HG03354 (cell line): ENCODE measurements around the gene CKAP4.
A peak's percentile ranks its signal among the peaks of the same experiment; 100 is the strongest.
"Not testable (repeated sequence)": the region's sequence is repeated elsewhere in the genome, so short reads cannot be mapped to it uniquely, and the experiment has no call there.

Experiments used
- ATAC-seq: cut with Tn5 transposase; IDR thresholded peaks from one replicate; pipeline ENCODE4 v1.9.1; 2021; ENCODE audit warnings: mild to moderate bottlenecking; ENCODE audit not compliant: unreplicated experiment, poor library complexity, severe bottlenecking

CKAP4 gene

DNA sequence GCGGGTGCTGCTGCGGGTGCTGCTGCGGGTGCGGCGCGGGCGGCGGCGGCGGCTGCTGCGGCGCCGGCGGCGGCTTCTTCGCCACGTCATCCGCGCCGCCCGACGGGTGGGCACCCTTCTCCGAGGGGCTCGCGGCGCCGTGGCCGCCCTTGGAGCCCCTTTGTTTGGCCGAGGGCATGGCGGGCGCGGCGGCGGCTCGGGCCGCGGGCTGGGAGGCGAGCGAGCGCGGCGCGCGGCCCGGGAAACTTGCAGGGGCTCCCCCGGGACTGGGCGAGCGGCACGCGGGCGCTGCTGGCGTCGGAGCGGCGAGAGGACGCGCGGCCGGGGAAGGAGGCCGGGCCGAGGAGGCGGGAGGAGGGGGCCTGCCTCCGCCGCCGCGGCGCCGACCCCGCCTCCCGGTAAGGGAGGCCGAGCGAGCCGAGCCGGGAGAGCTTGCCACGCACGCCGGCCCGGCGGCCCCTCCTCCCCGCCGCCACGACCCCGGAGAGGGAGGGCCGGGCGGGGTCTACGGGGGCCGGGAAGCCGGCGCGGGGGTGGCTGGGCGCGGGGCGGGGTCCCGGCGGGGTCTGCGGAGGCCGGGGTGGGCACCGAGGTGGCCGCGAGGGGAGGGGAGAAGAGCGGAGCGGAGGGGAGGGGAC lies at the start of gene CKAP4:
TSS of gene CKAP4 (minus strand) at position 347 of the 638 bp plus-strand sequence. CDS start at position 178, 169 bp downstream.
- peak; percentile 53 for ATAC-seq

DNA sequence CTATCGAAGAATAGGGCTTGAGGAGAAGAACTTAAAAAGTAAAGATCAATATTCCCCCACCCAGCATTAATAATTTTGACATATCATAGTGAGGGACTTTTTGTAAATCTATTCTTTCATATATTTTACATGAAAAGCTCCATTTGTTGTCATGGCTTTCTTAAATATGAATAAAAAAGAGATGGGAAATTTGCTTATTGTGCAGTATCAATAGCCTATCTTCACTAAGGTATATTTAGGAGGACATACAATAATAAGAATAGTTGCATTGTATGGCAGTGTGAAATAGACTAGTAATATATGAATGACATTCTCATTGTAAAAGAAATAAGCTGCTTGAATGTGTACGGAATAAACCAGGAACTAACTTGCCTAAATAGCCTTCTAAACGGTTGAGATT lies 49.3 kb upstream of the CKAP4 start:
- no peak for ATAC-seq

DNA sequence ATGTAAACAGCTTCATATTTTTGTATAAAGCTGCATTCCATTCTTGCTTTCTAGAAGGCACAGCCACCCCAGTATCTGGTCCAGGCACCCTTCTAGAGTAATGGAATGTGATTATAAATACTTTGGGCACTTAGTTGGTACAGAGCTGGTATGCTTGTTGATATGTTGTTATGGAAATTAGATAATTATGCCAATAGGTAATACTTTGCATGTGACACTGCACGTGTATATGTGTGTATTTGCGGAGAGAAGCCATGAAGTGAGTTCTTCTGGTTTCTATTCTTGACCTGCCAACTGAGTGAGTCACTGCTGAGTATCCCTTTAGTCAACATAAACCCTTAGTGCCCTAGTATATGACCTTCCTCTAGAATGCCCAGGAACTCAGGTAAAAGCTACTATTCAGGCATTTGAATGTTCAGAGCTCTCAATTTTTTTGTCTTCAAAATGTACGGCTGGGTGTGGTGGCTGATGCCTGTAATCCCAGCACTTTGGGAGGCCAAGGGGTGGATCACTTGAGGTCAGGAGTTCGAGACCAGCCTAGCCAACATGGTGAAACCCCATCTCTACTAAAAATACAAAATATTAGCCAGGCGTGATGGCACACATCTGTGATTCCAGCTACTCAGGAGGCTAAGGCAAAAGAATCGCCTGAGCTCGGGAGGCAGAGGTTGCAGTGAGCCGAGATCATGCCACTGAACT lies 48.5 kb upstream of the CKAP4 start:
- ATAC-seq: no peak

DNA sequence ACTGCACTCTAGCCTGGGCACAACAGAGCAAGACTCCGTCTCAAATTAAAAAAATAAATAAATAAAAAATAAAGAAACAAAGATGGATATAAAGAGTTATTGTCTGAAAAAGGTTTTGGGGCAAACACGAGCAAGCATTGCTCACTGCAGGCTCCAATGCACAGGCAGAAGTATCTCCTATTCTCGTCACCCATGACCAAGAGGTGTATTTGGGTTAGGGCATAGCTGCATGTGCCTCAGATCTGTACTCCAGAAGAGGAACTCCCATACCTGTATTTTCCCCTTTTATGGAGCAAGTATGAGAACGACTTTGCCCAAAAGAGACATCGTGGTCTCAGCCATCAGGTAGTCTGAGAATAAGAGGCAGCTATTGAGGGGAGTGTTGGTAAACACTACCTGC lies 44.5 kb upstream of the CKAP4 start:
- no peak for ATAC-seq

- no peak for ATAC-seq
Observed at GRCh38 chr12:106291342-106291741, 43.5 kb upstream of the CKAP4 start.

GRCh38 chr12:106290666-106291065 lies 42.8 kb upstream of the CKAP4 start:
- ATAC-seq: no peak

DNA sequence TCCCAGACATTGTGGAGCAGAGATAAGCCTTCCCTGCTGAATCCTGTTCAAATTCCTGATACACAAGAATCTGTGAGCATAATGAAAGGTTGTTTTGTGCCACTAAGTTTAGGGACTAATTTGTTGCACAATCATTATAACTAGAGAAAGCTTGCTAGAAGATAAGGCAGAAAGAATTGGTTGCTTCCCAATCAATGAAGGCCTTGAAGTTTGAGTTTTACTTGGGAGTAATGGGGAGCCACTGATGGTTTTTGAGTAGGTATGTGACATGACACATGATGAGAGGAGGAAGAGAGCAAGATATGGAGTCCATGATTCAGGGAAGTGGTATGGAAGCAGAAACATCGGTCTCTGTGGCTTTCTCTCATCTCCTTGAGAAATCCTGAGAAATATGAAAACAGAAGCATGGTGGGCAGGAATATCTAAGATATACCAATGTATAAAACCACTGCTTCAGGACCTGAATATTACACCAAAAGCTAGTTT lies 41.4 kb upstream of the CKAP4 start:
- ATAC-seq: no peak

DNA sequence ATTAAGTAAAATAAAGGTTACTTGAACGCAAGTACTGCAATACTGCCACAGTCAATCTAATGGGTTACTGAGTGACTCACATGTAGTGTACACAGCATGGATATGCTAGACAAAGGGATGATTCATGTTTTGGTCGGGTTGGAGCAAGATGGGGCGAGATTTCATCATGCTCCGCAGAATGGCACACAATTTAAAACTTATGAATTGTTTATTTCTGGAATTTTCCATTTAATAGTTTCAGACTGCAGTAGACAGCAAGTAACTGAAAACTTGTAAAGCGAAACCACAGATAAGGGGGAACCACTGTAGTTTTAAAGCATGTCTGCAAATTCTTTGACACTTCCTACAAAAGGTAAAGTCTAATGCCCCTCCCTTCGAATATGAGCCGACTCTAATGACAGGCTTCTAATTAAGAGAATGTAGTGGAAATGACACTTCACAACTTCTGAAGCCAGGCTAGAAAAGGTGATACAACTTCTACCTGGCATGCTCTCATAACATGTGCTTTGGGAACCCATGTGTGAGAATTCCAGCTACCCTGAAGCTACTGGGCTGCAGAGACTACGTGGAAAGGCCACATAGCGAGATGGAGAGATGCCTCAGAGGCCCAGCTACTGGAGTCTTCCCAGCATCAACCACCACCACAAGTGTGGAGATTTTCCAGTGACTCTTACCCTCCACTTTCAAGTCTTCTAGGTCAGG lies 40.8 kb upstream of the CKAP4 start:
- ATAC-seq: no peak

DNA sequence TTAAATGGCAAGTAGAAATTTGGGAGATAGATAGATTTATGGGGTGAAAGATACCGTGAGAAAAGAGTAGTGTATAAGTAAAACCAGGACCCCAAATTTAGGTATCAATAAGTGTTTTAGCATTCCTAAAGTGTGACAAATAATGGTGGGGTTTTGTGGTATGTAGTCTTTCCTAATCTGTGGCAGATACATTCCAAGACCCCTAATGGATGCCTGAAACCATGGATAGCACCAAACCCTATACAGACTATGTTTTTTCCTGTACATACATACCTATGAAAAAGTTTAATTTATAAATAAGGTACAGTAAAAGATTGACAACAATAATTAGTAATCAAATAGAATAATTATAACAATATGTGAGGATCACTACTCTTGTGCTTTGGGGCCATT lies 40.3 kb upstream of the CKAP4 start:
- no peak for ATAC-seq

DNA sequence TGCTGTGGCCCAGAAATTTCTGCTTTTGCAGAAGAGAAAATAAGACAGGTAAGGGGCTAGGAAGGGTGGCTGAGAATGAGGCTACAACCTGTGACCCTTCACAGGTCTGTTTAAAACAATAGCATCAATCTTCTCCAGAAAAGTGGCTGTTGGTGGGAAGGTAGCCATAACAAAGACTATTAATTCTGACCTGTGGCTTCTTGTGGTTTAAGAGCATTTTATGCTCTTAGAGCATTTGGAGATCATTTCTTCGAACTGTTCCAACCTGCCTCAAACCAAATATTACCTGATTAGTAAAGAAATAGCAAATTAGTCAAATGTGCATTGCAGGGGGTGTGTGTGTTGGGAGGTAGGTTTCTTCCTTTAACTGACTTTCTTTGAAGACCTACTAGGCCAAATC lies 39.5 kb upstream of the CKAP4 start:
- ATAC-seq: no peak

GRCh38 chr12:106286576-106287162 lies 38.8 kb upstream of the CKAP4 start:
- ATAC-seq: not testable (repeated sequence)

DNA sequence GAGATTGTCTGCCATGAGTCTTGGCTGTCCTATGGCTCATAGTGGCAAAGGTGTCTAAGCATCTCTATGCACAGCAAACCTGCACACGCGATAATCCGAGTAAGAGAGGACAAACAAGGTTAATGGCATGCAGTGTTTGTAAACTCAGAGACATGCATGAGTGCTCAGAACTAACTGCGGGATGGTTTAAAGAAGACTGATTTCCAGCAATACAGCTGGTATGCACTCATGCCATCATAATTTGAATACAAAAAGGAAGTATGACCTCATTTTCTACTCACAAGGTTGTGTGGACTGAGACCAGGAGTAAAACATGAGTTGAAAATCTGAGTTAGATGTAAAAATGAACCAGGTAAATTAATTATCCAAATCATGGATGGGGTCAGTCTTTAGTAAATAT lies 38.2 kb upstream of the CKAP4 start:
- ATAC-seq: peak; percentile 54

DNA sequence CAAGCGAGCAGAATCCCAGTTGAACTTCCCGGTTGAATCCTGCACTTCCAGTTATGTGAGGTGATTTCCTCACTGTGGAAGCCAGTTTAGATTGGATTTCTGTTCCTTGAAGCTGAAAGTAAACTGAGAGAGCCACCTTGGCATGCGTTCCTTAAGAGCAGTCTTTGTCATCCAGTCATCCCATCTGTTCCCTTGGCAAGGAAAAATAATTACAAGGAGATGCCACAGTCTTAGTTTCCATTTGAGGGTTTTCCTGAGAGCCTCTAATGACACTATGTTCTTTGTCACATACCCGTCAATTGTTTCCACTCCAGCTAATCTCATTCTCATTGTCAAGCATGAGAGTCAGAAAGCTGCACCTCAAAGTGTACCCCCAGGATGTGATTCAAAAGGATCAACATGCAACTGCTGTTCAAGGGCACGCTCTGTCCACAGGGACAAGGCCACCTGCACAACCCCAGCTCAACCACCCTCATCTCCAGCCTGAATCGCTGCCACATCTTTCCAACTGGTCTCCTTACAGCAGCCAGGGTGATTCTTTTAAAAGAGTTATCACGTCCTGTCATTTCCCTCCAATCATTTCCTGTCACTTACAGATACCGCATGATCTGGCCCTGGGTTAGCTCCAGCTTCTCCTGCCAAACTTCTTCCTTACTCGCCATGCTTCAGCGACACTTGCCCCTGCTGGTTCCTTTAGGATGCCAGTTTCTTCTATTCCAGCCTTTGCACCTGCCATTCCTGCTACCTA lies 36.7 kb upstream of the CKAP4 start:
- ATAC-seq: no peak

GRCh38 chr12:106282457-106283097 lies 34.8 kb upstream of the CKAP4 start:
- ATAC-seq: peak; percentile 71

- no peak for ATAC-seq
Observed at GRCh38 chr12:106281804-106282203, 34.0 kb upstream of the CKAP4 start.

DNA sequence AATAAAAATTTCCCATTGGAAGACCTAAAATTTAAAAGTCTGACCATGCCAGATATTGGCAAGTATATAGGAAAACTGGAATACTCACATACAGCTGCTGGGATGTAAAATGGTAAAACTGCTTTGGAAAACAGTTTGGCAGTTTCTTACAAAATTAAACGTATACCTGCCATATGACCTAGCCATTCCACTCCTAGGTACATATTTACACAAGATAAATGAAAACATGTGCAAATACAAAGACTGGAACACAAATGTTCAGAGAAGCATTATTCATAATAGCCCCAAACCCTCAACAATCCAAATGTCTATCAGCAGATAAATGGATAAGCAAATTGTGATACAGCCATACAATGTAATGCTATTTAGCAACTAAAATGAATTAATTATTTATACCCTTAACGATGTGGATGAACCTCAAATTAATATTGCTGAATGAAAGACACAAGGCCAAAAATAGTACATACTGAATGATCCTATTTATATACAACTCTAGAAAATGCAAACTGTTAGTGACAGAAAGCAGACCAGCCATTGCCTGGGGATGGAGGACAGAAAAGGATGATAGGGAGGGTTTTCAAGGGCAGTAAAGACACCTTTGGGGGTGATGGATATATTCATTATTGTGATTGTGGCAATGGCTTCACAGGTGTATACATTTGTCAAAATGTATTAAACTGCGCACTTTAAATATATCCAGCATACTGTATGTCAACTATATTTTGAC lies 33.4 kb upstream of the CKAP4 start:
- ATAC-seq: no peak

GRCh38 chr12:106280106-106280505 lies 32.3 kb upstream of the CKAP4 start:
- ATAC-seq: no peak

- ATAC-seq: peak; percentile 84
Observed at GRCh38 chr12:106276032-106276740, 28.4 kb upstream of the CKAP4 start.
